Measurements from ENCODE around the gene OSBPL10.

Gene OSBPL10

GRCh38 chr3:31779514-31779913, 201.5 kb downstream of the OSBPL10 start:
- DNase-seq (ENCODE audit: low spot score), result no peak
- no peak overlapping the region for H3K4me3 ChIP-seq
- no peak for TF ChIP-seq CTCF (IDR thresholded peaks at IDR 0.05)
- H3K27ac ChIP-seq, result no peak overlapping the region

GRCh38 chr3:31777887-31778286, 203.2 kb downstream of the OSBPL10 start:
- H3K27ac ChIP-seq, result no peak overlapping the region
- no peak overlapping the region for H3K4me3 ChIP-seq
- no peak for TF ChIP-seq CTCF (IDR thresholded peaks at IDR 0.05)
- no peak for DNase-seq (ENCODE audit: low spot score)

GRCh38 chr3:31777092-31777491, 204.0 kb downstream of the OSBPL10 start:
- no peak for TF ChIP-seq CTCF (IDR thresholded peaks at IDR 0.05)
- DNase-seq (ENCODE audit: low spot score), result no peak
- no peak overlapping the region for H3K4me3 ChIP-seq
- no peak overlapping the region for H3K27ac ChIP-seq

- DNase-seq (ENCODE audit: low spot score), result no peak
- no peak for TF ChIP-seq CTCF (IDR thresholded peaks at IDR 0.05)
- Histone ChIP-seq H3K27ac (no peak overlapping the region), H3K4me3 (no peak overlapping the region)
Measured at GRCh38 chr3:31776016-31776415, 205.0 kb downstream of the OSBPL10 start.

GRCh38 chr3:31775383-31775782, 205.7 kb downstream of the OSBPL10 start:
- Histone ChIP-seq H3K27ac (no peak overlapping the region), H3K4me3 (no peak overlapping the region)
- DNase-seq (ENCODE audit: low spot score), result no peak
- TF ChIP-seq CTCF (IDR thresholded peaks at IDR 0.05), result no peak

GRCh38 chr3:31772758-31773473, 208.1 kb downstream of the OSBPL10 start:
- DNase-seq (ENCODE audit: low spot score), result no peak
- no peak overlapping the region for H3K27ac ChIP-seq
- H3K4me3 ChIP-seq, result no peak overlapping the region
- TF ChIP-seq CTCF (IDR thresholded peaks at IDR 0.05), result no peak

GRCh38 chr3:31772272-31772671, 208.8 kb downstream of the OSBPL10 start:
- TF ChIP-seq CTCF (IDR thresholded peaks at IDR 0.05), result no peak
- no peak for DNase-seq (ENCODE audit: low spot score)
- H3K4me3 ChIP-seq, result no peak overlapping the region
- no peak overlapping the region for H3K27ac ChIP-seq
